ENCODE data around the gene ZNF75A.
"Not testable (repeated sequence)": the region's sequence is repeated elsewhere in the genome, so short reads cannot be mapped to it uniquely, and the experiment has no call there.

Gene ZNF75A

DNA sequence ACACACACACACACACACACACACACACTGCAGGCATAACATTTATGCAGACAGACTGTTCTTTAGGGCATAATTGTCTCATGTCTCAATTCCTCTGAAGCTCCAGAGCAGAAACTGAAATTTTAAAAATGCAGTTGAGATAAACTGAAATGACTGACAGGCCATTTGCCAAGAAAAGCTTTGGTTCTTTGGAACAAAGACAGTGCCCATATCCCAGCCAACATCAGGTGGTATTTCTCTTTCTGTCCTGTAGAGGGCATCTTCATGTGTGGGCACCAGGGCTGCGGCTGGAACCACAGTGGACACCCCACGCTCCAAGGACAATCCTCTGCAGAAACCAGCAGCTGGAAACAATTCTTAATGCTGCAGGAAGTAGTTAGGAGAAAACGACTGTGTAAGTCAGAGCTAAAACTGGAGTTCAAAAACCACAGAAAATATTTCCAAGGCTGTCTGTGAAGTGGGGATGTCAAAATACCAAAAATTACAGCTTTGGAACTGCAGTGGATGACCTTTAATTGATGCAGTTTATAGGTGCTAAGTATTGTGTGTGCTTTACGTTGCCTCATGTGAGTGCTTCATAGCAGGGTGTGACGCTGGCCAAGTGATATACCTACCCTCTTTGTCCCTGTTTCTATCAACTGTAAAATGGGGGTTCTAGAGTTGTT lies 38.3 kb upstream of the ZNF75A start:
- H3K27ac ChIP-seq, result no peak overlapping the region
- TF ChIP-seq ZFX (IDR thresholded peaks at IDR 0.05; ENCODE audit: borderline replicate concordance), result no peak
- peak; percentile 73 for TF ChIP-seq CTCF (IDR thresholded peaks at IDR 0.05)

GRCh38 chr16:3268294-3268693 lies 37.0 kb upstream of the ZNF75A start:
- H3K27ac ChIP-seq, result no peak overlapping the region
- TF ChIP-seq CTCF (IDR thresholded peaks at IDR 0.05) (no peak), ZFX (IDR thresholded peaks at IDR 0.05; ENCODE audit: borderline replicate concordance) (no peak)

GRCh38 chr16:3270718-3271117 lies 34.6 kb upstream of the ZNF75A start:
- not testable (repeated sequence) for H3K27ac ChIP-seq

DNA sequence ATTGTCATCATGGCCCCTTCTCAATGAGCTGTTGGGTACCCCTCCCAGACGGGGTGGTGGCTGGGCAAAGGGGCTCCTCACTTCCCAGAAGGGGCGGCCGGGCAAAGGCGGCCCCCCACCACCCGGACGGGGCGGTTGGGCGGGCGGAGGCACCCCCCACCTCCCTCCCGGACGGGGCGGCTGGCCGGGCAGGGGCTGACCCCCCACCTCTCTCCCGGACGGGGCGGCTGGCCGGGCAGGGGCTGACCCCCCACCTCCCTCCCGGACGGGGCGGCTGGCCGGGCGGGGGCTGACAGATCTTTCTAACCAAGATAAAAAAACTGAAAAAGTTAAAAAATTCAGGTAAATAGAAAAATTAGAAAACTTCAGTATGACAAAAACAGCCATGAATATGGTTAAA lies 34.0 kb upstream of the ZNF75A start:
- not testable (repeated sequence) for H3K27ac ChIP-seq

GRCh38 chr16:3274490-3274889 lies 30.8 kb upstream of the ZNF75A start:
- peak overlapping the region; percentile 22; the same call in 1 of the 2 replicates for H3K27ac ChIP-seq

GRCh38 chr16:3274947-3275346 lies 30.4 kb upstream of the ZNF75A start:
- no peak overlapping the region; the same call in 1 of the 2 replicates for H3K27ac ChIP-seq
- TF ChIP-seq ZFX (IDR thresholded peaks at IDR 0.05; ENCODE audit: borderline replicate concordance), result no peak
- TF ChIP-seq CTCF (IDR thresholded peaks at IDR 0.05), result no peak

More at GRCh38 chr16:3274490-3274889, 30.8 kb upstream of the ZNF75A start:
- TF ChIP-seq CTCF (IDR thresholded peaks at IDR 0.05), result no peak
- no peak for TF ChIP-seq ZFX (IDR thresholded peaks at IDR 0.05; ENCODE audit: borderline replicate concordance)

DNA sequence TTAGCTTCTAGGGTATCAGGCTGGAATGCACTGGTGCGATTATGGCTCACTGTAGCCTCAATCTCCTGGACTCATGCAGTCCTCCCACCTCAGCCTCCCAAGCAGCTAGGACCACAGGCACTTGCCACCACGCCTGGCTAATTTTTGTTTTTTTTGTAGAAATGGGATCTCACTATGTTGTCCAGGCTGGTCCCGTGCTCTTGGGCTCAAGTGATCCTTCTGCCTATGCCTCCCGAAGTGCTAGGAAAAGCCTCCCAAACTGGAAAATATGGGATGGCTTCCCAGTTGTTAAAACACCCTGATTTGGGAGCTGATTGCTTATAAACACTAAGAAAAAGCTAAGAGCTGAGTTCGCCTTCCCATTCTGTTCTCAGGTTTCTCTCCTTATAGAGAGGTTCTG lies 28.6 kb upstream of the ZNF75A start:
- TF ChIP-seq ZFX (IDR thresholded peaks at IDR 0.05; ENCODE audit: borderline replicate concordance) (no peak), CTCF (IDR thresholded peaks at IDR 0.05) (no peak)
- no peak overlapping the region for H3K27ac ChIP-seq

GRCh38 chr16:3281222-3281820 lies 24.0 kb upstream of the ZNF75A start:
- TF ChIP-seq ZFX (IDR thresholded peaks at IDR 0.05; ENCODE audit: borderline replicate concordance) (no peak), CTCF (IDR thresholded peaks at IDR 0.05) (no peak)
- no peak overlapping the region for H3K27ac ChIP-seq
